ENCODE measurements around the gene BIK.
A peak's percentile ranks its signal among the peaks of the same experiment; 100 is the strongest.

BIK gene

GRCh38 chr22:43106302-43106701 lies 4.2 kb upstream of the BIK start:
- DNase-seq = no peak

DNA sequence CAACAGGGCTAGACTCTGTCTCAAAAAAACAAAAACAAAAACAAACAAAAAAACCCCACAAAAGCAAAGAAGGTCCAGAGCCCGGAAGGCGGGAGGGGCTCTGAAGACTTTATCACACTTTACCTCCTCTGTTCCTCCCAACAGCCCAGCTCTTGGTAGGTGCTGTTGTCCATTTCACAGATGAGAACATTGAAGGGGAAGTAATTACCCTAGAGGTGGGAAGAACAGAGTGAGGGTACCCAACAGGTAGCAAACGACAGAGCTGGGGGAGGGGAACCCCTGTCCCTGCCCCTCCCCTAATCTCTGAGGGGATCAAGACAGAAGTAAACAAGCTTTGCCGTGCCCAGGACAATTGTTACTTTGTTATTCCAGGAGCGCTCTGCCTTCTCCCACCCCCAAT lies 1.0 kb upstream of the BIK start:
- DNase-seq = no peak

- DNase-seq = no peak
Measured at GRCh38 chr22:43109921-43110443, 568 bp upstream of the BIK start.

DNA sequence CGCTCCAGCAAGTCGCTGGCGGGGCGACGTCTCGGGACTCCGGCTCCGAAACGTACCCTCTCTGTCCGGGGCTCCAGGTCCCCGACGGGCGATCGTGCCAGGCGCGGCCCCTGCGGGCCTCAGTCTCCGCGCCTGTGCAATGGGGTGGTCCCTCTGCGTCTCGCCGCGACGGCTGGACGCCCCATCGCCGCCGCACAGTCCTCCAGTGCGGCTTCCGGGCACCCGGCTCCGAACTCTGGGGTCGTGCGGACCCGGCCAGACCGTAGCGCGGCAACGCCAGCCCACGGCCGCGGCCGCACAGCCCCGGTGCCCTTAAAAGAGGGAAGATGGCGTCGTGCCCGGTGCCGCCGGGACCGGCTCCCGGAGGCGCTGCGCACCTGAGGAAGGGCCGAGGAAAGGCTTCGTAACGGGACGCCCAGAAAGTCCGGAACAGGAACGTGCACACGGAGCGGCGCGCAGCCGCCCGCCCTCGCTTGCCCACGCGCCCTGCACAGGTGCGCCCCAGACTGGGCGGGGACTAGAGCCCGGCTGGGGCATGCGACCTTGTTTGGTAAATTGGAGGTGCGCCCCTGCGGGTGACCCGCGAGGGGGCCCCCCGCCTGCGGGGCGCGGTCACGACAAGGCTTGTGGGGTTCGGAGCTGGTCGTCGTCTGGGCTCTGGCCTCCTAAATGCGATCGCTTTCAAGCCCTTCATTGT lies 525 bp downstream of the BIK start:
- no peak for DNase-seq

DNA sequence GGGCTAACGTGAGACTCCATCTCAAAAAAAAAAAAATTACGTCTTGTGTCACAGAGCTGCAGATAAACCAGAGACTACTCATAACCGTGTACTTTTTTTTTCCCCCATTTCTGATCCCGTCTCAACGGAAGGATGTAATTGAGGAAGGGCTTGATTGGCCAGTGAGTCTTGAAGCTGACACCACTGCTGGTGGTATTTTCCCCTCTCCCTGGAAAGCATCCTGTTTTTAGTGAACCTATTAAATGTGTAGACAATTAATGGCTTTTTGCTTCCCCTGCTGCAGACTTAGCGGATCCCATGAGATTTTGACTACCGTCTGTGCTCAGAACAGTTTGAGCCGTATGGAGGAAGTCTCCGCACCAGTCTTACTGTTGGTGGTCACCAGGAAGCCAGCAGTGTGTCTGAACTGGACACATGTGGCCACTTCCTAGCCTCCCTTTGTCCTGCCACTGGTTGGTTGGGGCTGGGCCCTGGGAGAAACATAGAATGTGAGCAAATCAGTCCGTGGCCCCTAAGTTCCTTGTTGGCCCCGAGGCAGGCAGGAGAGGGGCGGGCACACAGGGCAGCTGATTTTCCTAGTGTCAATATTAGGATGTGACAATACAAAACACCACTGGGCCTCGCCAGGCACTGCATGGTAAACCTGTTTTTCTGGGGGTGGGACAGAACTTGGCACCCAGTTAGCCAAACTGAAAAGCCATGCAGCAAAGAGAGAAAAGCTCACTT lies 3.1 kb downstream of the BIK start:
- no peak for DNase-seq

DNA sequence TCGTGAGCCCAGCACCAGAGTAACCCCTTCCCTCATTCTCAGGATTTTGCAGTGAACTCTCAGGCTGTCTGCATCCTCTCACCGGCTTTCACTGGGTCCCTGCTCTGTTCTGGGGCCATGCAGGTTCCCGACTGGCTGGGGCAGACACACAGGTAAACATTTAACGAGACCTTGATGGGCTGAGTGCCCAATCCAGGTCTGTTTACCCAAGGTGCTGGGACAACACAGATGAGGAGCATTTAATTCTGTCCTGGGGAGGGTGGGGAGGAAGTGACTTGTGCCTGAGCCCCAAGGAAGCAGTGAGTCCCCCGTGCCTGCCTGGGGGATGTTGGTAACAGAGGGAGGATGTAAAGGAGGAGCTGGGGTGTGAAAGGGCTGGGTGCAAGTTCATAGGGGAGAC lies 4.4 kb downstream of the BIK start:
- no peak for DNase-seq

GRCh38 chr22:43116932-43117331 lies 6.4 kb downstream of the BIK start:
- no peak for DNase-seq

GRCh38 chr22:43118024-43118849 lies 7.7 kb downstream of the BIK start:
- no peak for DNase-seq

GRCh38 chr22:43118953-43119458 lies 8.5 kb downstream of the BIK start:
- DNase-seq = no peak

- no peak for DNase-seq
Measured at GRCh38 chr22:43126501-43127165, 16.1 kb downstream of the BIK start.

DNA sequence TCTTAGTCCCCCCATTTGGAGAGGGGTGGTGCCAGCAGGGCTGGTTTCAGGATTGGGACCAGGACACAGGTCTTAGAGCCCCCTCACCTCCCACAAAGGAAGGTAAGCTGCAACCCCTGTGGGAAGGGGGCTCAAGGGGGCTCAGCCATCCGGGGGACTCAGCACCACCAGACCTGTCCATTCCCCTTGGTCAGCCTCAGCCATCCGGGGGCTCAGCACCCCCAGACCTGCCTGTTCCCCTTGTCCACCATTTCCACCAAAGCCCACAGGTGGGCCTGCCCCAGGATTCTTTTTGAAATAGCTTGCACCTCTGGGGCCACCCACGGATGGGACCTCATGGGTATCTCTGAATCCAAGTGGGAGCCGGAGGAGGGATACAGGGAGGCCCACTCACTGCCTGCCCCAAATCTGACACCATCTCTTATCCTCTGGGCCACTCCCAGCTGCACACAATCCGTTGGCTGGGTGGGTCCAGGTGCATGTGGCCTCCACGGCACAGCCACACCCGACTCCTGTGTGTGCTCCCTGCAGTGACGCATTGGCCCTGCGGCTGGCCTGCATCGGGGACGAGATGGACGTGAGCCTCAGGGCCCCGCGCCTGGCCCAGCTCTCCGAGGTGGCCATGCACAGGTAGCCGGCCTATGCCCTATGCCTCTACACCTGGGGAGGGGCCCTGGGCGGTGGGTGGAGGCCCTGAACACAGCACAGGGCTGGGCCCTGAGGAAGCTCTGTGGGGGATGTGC lies 16.8 kb downstream of the BIK start:
- no peak for DNase-seq

DNA sequence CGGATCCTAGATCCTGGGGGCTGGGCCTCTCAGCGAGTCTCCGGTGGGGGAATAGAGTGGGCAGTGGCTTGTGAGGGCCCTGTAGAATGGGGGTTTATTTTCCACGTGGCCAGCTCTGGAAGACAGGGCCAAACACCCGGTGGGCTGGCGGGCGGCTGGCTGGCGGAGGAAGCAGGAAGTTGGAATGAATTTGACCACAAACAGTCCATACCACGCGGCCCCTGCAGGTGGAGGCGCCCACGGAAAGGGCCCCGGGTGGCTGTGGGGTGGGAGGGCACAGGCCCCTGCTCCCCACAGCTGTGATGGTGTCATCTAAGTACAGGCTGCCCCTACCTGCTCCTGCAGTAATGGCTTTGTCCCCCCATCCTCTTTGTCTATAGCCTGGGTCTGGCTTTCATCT lies 17.6 kb downstream of the BIK start:
- no peak for DNase-seq

- DNase-seq = peak; percentile 29
Measured at GRCh38 chr22:43128928-43129424, 18.4 kb downstream of the BIK start.

- DNase-seq = no peak
Measured at GRCh38 chr22:43129426-43130425, 19.2 kb downstream of the BIK start.

GRCh38 chr22:43131773-43132501 lies 21.4 kb downstream of the BIK start:
- DNase-seq = no peak

DNA sequence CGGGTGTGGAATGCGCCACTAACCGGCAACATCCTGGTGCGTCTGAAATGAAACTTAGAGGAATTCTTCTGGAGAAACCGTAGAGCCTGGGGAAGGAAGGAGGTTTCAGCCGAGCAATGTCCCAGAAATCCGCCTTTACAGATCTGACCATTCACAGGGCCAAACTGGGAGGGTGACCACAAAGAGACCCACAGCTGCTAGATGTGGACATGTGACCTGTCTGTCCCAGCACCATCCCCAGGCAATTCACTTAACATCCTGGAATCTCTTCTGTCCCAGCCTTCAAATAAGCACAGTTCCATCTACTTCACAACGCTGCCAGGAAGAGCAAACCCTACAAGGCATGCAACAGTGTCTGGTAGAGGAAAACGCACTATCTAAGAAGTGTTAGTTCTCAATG lies 22.9 kb downstream of the BIK start:
- no peak for DNase-seq

- DNase-seq = no peak
Measured at GRCh38 chr22:43134553-43134952, 24.0 kb downstream of the BIK start.

DNA sequence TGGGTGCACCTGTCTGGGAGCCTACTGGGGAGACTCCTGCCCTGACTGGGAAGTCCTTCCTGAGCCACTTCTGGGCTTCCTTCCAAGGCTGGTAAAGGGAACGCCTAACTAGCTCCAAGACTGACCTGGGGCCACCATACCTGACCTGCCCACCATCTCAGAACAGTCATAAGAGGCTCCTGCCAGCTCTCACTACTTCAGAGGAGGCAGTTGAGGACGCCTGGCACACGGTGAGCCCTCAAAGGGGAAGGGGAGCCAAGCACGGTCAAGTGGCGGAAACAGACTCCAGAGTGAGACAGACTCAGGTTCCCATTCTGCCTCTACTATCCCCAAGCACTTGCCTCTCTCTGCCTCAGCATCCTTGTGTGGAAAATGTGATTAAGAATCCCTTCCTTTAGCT lies 25.0 kb downstream of the BIK start:
- no peak for DNase-seq

- no peak for DNase-seq
Measured at GRCh38 chr22:43136255-43136654, 25.7 kb downstream of the BIK start.

- DNase-seq = no peak
Measured at GRCh38 chr22:43136801-43137200, 26.3 kb downstream of the BIK start.
